Measurements from ENCODE around the gene CSTB.

CSTB gene

GRCh38 chr21:43777953-43778352 is 1.8 kb upstream of the CSTB start:
- Histone ChIP-seq H3K9ac (ENCODE audit: low read depth in 1 of 2, low read length in 2 of 2) (no peak overlapping the region), H3K27me3 (ENCODE audit: control insufficient read depth in 2 of 2, insufficient read depth in 2 of 2, low read length in 2 of 2) (no peaks in the 10 kb centered on the region), H3K27ac (ENCODE audit: low read depth in 2 of 2, low read length in 2 of 2) (no peak overlapping the region), H3K4me3 (ENCODE audit: low read length in 2 of 2) (no peak overlapping the region), H3K4me1 (ENCODE audit: control insufficient read depth in 2 of 2, insufficient read depth in 2 of 2, low read length in 2 of 2) (peaks cover 8 to 10% of the 10 kb centered on the region in 2 donors), H3K9me3 (ENCODE audit: control insufficient read depth in 2 of 2, low read length in 2 of 2) (no peaks in the 10 kb centered on the region), H3K36me3 (ENCODE audit: control insufficient read depth in 2 of 2, insufficient read depth in 2 of 2, low read length in 2 of 2) (peaks cover 9 to 16% of the 10 kb centered on the region in 2 donors)

- Histone ChIP-seq H3K9ac (ENCODE audit: low read depth in 1 of 2, low read length in 2 of 2) (peak overlapping the region; percentile 85 to 94), H3K27ac (ENCODE audit: low read depth in 2 of 2, low read length in 2 of 2) (peak overlapping the region; percentile 92 to 93), H3K4me3 (ENCODE audit: low read length in 2 of 2) (peak overlapping the region; percentile 86 to 91)
Observed at GRCh38 chr21:43775190-43775589, 918 bp downstream of the CSTB start.

GRCh38 chr21:43774163-43774562 is 1.9 kb downstream of the CSTB start:
- Histone ChIP-seq H3K27me3 (ENCODE audit: control insufficient read depth in 2 of 2, insufficient read depth in 2 of 2, low read length in 2 of 2) (no peaks in the 10 kb centered on the region), H3K4me1 (ENCODE audit: control insufficient read depth in 2 of 2, insufficient read depth in 2 of 2, low read length in 2 of 2) (peaks cover 6 to 8% of the 10 kb centered on the region in 2 donors), H3K9me3 (ENCODE audit: control insufficient read depth in 2 of 2, low read length in 2 of 2) (no peaks in the 10 kb centered on the region), H3K4me3 (ENCODE audit: low read length in 2 of 2) (no peak overlapping the region), H3K27ac (ENCODE audit: low read depth in 2 of 2, low read length in 2 of 2) (no peak overlapping the region), H3K36me3 (ENCODE audit: control insufficient read depth in 2 of 2, insufficient read depth in 2 of 2, low read length in 2 of 2) (peaks cover 9 to 17% of the 10 kb centered on the region in 2 donors), H3K9ac (ENCODE audit: low read depth in 1 of 2, low read length in 2 of 2) (no peak overlapping the region)

More at GRCh38 chr21:43775190-43775589, 918 bp downstream of the CSTB start:
- no peaks in the 10 kb centered on the region for H3K27me3 ChIP-seq (ENCODE audit: control insufficient read depth in 2 of 2, insufficient read depth in 2 of 2, low read length in 2 of 2)
- no peaks in the 10 kb centered on the region for H3K9me3 ChIP-seq (ENCODE audit: control insufficient read depth in 2 of 2, low read length in 2 of 2)
- H3K4me1 ChIP-seq (ENCODE audit: control insufficient read depth in 2 of 2, insufficient read depth in 2 of 2, low read length in 2 of 2): peaks cover 6 to 8% of the 10 kb centered on the region in 2 donors
- peaks cover 9 to 17% of the 10 kb centered on the region in 2 donors for H3K36me3 ChIP-seq (ENCODE audit: control insufficient read depth in 2 of 2, insufficient read depth in 2 of 2, low read length in 2 of 2)

GRCh38 chr21:43772425-43772821 is 3.7 kb downstream of the CSTB start:
- Histone ChIP-seq H3K9ac (ENCODE audit: low read depth in 1 of 2, low read length in 2 of 2) (no peak overlapping the region), H3K36me3 (ENCODE audit: control insufficient read depth in 2 of 2, insufficient read depth in 2 of 2, low read length in 2 of 2) (peaks cover 9 to 17% of the 10 kb centered on the region in 2 donors), H3K9me3 (ENCODE audit: control insufficient read depth in 2 of 2, low read length in 2 of 2) (no peaks in the 10 kb centered on the region), H3K4me1 (ENCODE audit: control insufficient read depth in 2 of 2, insufficient read depth in 2 of 2, low read length in 2 of 2) (peaks cover 14 to 15% of the 10 kb centered on the region in 2 donors), H3K27ac (ENCODE audit: low read depth in 2 of 2, low read length in 2 of 2) (no peak overlapping the region), H3K4me3 (ENCODE audit: low read length in 2 of 2) (no peak overlapping the region), H3K27me3 (ENCODE audit: control insufficient read depth in 2 of 2, insufficient read depth in 2 of 2, low read length in 2 of 2) (no peaks in the 10 kb centered on the region)

- Histone ChIP-seq H3K27me3 (ENCODE audit: control insufficient read depth in 2 of 2, insufficient read depth in 2 of 2, low read length in 2 of 2) (no peaks in the 10 kb centered on the region), H3K4me3 (ENCODE audit: low read length in 2 of 2) (no peak overlapping the region), H3K4me1 (ENCODE audit: control insufficient read depth in 2 of 2, insufficient read depth in 2 of 2, low read length in 2 of 2) (peaks cover 20% of the 10 kb centered on the region in 2 donors), H3K9ac (ENCODE audit: low read depth in 1 of 2, low read length in 2 of 2) (no peak overlapping the region), H3K27ac (ENCODE audit: low read depth in 2 of 2, low read length in 2 of 2) (no peak overlapping the region), H3K36me3 (ENCODE audit: control insufficient read depth in 2 of 2, insufficient read depth in 2 of 2, low read length in 2 of 2) (peaks cover 9 to 17% of the 10 kb centered on the region in 2 donors), H3K9me3 (ENCODE audit: control insufficient read depth in 2 of 2, low read length in 2 of 2) (no peaks in the 10 kb centered on the region)
Observed at GRCh38 chr21:43771698-43772424, 4.2 kb downstream of the CSTB start.

- no peaks in the 10 kb centered on the region for H3K9me3 ChIP-seq (ENCODE audit: control insufficient read depth in 2 of 2, low read length in 2 of 2)
- no peaks in the 10 kb centered on the region for H3K27me3 ChIP-seq (ENCODE audit: control insufficient read depth in 2 of 2, insufficient read depth in 2 of 2, low read length in 2 of 2)
- H3K4me1 ChIP-seq (ENCODE audit: control insufficient read depth in 2 of 2, insufficient read depth in 2 of 2, low read length in 2 of 2): peaks cover 20 to 24% of the 10 kb centered on the region in 2 donors
- peaks cover 9 to 17% of the 10 kb centered on the region in 2 donors for H3K36me3 ChIP-seq (ENCODE audit: control insufficient read depth in 2 of 2, insufficient read depth in 2 of 2, low read length in 2 of 2)
- no peak overlapping the region for H3K4me3 ChIP-seq (ENCODE audit: low read length in 2 of 2)
- H3K9ac ChIP-seq (ENCODE audit: low read depth in 1 of 2, low read length in 2 of 2): no peak overlapping the region
- H3K27ac ChIP-seq (ENCODE audit: low read depth in 2 of 2, low read length in 2 of 2): no peak overlapping the region
Observed at GRCh38 chr21:43771199-43771675, 4.9 kb downstream of the CSTB start.

- H3K9me3 ChIP-seq (ENCODE audit: control insufficient read depth in 2 of 2, low read length in 2 of 2): no peaks in the 10 kb centered on the region
- no peak overlapping the region for H3K9ac ChIP-seq (ENCODE audit: low read depth in 1 of 2, low read length in 2 of 2)
- H3K36me3 ChIP-seq (ENCODE audit: control insufficient read depth in 2 of 2, insufficient read depth in 2 of 2, low read length in 2 of 2): peaks cover 9 to 17% of the 10 kb centered on the region in 2 donors
- no peak overlapping the region for H3K4me3 ChIP-seq (ENCODE audit: low read length in 2 of 2)
- no peaks in the 10 kb centered on the region for H3K27me3 ChIP-seq (ENCODE audit: control insufficient read depth in 2 of 2, insufficient read depth in 2 of 2, low read length in 2 of 2)
- no peak overlapping the region for H3K27ac ChIP-seq (ENCODE audit: low read depth in 2 of 2, low read length in 2 of 2)
- H3K4me1 ChIP-seq (ENCODE audit: control insufficient read depth in 2 of 2, insufficient read depth in 2 of 2, low read length in 2 of 2): peaks cover 16 to 23% of the 10 kb centered on the region in 2 donors
Observed at GRCh38 chr21:43770066-43770655, 5.9 kb downstream of the CSTB start.

- Histone ChIP-seq H3K27me3 (ENCODE audit: control insufficient read depth in 2 of 2, insufficient read depth in 2 of 2, low read length in 2 of 2) (no peaks in the 10 kb centered on the region), H3K9ac (ENCODE audit: low read depth in 1 of 2, low read length in 2 of 2) (no peak overlapping the region), H3K27ac (ENCODE audit: low read depth in 2 of 2, low read length in 2 of 2) (no peak overlapping the region), H3K4me3 (ENCODE audit: low read length in 2 of 2) (no peak overlapping the region), H3K9me3 (ENCODE audit: control insufficient read depth in 2 of 2, low read length in 2 of 2) (no peaks in the 10 kb centered on the region), H3K4me1 (ENCODE audit: control insufficient read depth in 2 of 2, insufficient read depth in 2 of 2, low read length in 2 of 2) (peaks cover 14 to 19% of the 10 kb centered on the region in 2 donors), H3K36me3 (ENCODE audit: control insufficient read depth in 2 of 2, insufficient read depth in 2 of 2, low read length in 2 of 2) (peaks cover 9 to 16% of the 10 kb centered on the region in 2 donors)
Observed at GRCh38 chr21:43769325-43769958, 6.7 kb downstream of the CSTB start.

GRCh38 chr21:43768868-43769167 is 7.3 kb downstream of the CSTB start:
- peaks cover 14 to 19% of the 10 kb centered on the region in 2 donors for H3K4me1 ChIP-seq (ENCODE audit: control insufficient read depth in 2 of 2, insufficient read depth in 2 of 2, low read length in 2 of 2)
- H3K27ac ChIP-seq (ENCODE audit: low read depth in 2 of 2, low read length in 2 of 2): no peak overlapping the region
- no peaks in the 10 kb centered on the region for H3K9me3 ChIP-seq (ENCODE audit: control insufficient read depth in 2 of 2, low read length in 2 of 2)
- no peak overlapping the region for H3K4me3 ChIP-seq (ENCODE audit: low read length in 2 of 2)
- H3K27me3 ChIP-seq (ENCODE audit: control insufficient read depth in 2 of 2, insufficient read depth in 2 of 2, low read length in 2 of 2): no peaks in the 10 kb centered on the region
- peaks cover 3 to 10% of the 10 kb centered on the region in 2 donors for H3K36me3 ChIP-seq (ENCODE audit: control insufficient read depth in 2 of 2, insufficient read depth in 2 of 2, low read length in 2 of 2)
- peak overlapping the region in 1 of 2 donors; percentile 54 for H3K9ac ChIP-seq (ENCODE audit: low read depth in 1 of 2, low read length in 2 of 2)
